Sigmoid colon (tissue), 7 donors: Measurements from ENCODE around the gene SESN3. TPM values are rescaled to one million over a fixed set of nuclear protein-coding genes. Genes with fewer than 3 reads are reported as not detected.

Source experiments
- DNase-seq: peaks from one replicate; pipeline ENCODE4 v3.0.0-alpha.2; 2019
- H3K27ac ChIP-seq, 4 donors: fragments of 200-600 bp; sonication (generic); one replicate each; pipeline ENCODE4 v1.5.1; 2016 to 2019; ENCODE audit warnings: mild to moderate bottlenecking in 1 of 4
- H3K27me3 ChIP-seq, 3 donors: fragments of 200-600 bp; sonication (generic); one replicate each; pipeline ENCODE4 v1.5.1; 2019; ENCODE audit warnings: mild to moderate bottlenecking in 1 of 3
- H3K36me3 ChIP-seq, 4 donors: fragments of 200-600 bp; sonication (generic); one replicate each; pipeline ENCODE4 v1.5.1; 2016 to 2019
- H3K4me1 ChIP-seq, 4 donors: fragments of 200-600 bp; sonication (generic); one replicate each; pipeline ENCODE4 v1.5.1; 2017 to 2019
- H3K4me3 ChIP-seq, 4 donors: fragments of 200-600 bp; sonication (generic); one replicate each; pipeline ENCODE4 v1.5.1; 2017 to 2019; ENCODE audit warnings: mild to moderate bottlenecking in 2 of 4, moderate library complexity in 1 of 4
- H3K9me3 ChIP-seq, 4 donors: fragments of 200-600 bp in 3 of 4; sonication (generic) in 3 of 4; one replicate each; pipeline versions ENCODE4 v1.5.1 to v1.6.1; 2013 to 2019
- EP300 ChIP-seq, 4 donors: sonication (generic); formaldehyde crosslinking; IDR thresholded peaks; one replicate each; pipeline ENCODE4 v1.6.1; 2017; ENCODE audit warnings: antibody characterized with exemption in 4 of 4
- POLR2A ChIP-seq, 2 donors: fragments of 450-650 bp; IDR thresholded peaks; one replicate each; pipeline ENCODE4 v1.6.1; 2016; ENCODE audit warnings: antibody characterized with exemption in 2 of 2, mild to moderate bottlenecking in 2 of 2, moderate library complexity in 2 of 2
- POLR2AphosphoS5 ChIP-seq, 4 donors: sonication (generic); formaldehyde crosslinking; IDR thresholded peaks; one replicate each; pipeline ENCODE4 v1.6.1; 2017; ENCODE audit warnings: antibody characterized with exemption in 4 of 4
- WGBS, 2 donors: extraction: QIAGEN DNeasy Blood & Tissue Kit; methylation state at CpG; one replicate each; pipeline ENCODE4 v1.1.7; 2013; 5-methylcytosine and 5-hydroxymethylcytosine counted together
- intact Hi-C: fragments of 100-400 bp; cut with DNase I; formaldehyde crosslinking; loops from one replicate; pipeline ENCODE4 v1.15.1; 2023
- polyA plus RNA-seq, 3 donors: library from polyadenylated mRNA; stranded (reverse); fragments of 200-250 nt; gene quantifications; one replicate each; pipeline ENCODE4 v1.2.3, GENCODE V29; 2013
- total RNA-seq, 4 donors: library from RNA; depleted of rRNA; stranded (reverse); fragments of >200 nt; gene quantifications; one replicate each; pipeline ENCODE4 v1.1.0, GENCODE V29; 2016
- TF ChIP-seq, protein P1 (sequence below), 4 experiments: fragments of 450-650 bp in 3 of 4; fragments of 200-600 bp in 1 of 4; IDR thresholded peaks; one replicate each; pipeline ENCODE4 v1.5.1; 2016 to 2019; ENCODE audit warnings: antibody characterized with exemption in 4 of 4, mild to moderate bottlenecking in 3 of 4, moderate library complexity in 2 of 4
- donor health status: healthy with polysubstance abuse.
- donor health status: Bipolar disorder and iron deficiency.
- donor health status: healthy.

SESN3 gene
- total and polyA plus RNA-seq, 7 donors, result 2.1 to 20.8 (median 8.7) TPM

DNA sequence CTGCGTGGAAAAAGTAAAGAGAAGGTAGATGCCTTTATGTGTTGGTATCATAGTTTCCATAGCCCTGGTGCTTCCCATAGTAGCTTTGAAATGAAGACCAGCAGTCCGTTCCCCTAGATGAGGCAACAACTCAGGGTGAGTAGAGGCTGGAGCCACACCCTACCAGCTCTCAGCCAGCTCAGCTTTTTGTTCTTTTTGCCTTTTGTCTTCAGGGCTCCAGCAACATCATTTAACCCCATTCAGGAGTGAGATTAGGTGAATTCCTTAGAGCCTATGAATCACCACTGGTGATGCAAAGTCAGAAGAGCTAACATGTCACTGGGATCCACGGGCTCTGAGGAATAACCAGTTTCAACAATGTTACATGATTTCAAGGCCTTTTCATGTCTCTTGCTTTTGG lies 14.0 kb upstream of the SESN3 start:
- WGBS, 2 donors, result 49 to 52% methylated on average over 3 of the region's 3 CpGs
- intact Hi-C loops, result no loop called here
- no peaks in the 10 kb centered on the region for H3K4me1 ChIP-seq

DNA sequence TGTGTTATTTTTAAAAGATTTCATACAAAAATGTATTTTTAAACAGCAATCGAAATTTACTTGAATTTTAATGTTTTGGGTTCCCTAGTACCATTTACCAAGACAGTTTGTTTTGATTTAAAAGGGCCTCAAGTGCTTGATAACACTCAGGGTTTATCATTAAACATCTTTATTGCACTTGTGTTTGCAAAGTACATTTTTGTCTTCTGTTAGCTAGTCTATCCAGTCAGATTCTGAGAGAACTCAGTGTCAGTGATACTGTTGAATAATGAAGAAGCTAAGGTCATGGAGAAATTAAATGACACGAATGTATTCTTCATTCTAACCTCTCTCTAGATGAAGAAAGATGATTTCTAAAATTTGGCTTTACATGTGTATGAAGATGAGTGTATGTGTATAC lies 12.7 kb upstream of the SESN3 start:
- Histone ChIP-seq H3K4me3 (no peak overlapping the region), H3K9me3 (no peaks in the 10 kb centered on the region), H3K36me3 (no peaks in the 10 kb centered on the region), H3K4me1 (no peaks in the 10 kb centered on the region), H3K27me3 (no peaks in the 10 kb centered on the region), H3K27ac (no peak overlapping the region)
- WGBS, 2 donors, result 17 to 63% methylated on average over 2 of the region's 2 CpGs
- no peak for DNase-seq
- intact Hi-C loops, result no loop called here
- no peak for TF ChIP-seq EP300 (IDR thresholded peaks at IDR 0.05)
- TF ChIP-seq, protein P1, sequence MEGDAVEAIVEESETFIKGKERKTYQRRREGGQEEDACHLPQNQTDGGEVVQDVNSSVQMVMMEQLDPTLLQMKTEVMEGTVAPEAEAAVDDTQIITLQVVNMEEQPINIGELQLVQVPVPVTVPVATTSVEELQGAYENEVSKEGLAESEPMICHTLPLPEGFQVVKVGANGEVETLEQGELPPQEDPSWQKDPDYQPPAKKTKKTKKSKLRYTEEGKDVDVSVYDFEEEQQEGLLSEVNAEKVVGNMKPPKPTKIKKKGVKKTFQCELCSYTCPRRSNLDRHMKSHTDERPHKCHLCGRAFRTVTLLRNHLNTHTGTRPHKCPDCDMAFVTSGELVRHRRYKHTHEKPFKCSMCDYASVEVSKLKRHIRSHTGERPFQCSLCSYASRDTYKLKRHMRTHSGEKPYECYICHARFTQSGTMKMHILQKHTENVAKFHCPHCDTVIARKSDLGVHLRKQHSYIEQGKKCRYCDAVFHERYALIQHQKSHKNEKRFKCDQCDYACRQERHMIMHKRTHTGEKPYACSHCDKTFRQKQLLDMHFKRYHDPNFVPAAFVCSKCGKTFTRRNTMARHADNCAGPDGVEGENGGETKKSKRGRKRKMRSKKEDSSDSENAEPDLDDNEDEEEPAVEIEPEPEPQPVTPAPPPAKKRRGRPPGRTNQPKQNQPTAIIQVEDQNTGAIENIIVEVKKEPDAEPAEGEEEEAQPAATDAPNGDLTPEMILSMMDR (IDR thresholded peaks at IDR 0.05), result no peak

More for the DNA sequence above, 14.0 kb upstream of the SESN3 start:
- no peaks in the 10 kb centered on the region for H3K9me3 ChIP-seq
- no peak overlapping the region for H3K4me3 ChIP-seq
- H3K27ac ChIP-seq, result no peak overlapping the region
- TF ChIP-seq POLR2AphosphoS5 (IDR thresholded peaks at IDR 0.05), result no peak
- TF ChIP-seq EP300 (IDR thresholded peaks at IDR 0.05), result no peak
- TF ChIP-seq, protein P1 (IDR thresholded peaks at IDR 0.05), result no peak
- H3K36me3 ChIP-seq, result no peaks in the 10 kb centered on the region
- DNase-seq, result no peak
- no peaks in the 10 kb centered on the region for H3K27me3 ChIP-seq

DNA sequence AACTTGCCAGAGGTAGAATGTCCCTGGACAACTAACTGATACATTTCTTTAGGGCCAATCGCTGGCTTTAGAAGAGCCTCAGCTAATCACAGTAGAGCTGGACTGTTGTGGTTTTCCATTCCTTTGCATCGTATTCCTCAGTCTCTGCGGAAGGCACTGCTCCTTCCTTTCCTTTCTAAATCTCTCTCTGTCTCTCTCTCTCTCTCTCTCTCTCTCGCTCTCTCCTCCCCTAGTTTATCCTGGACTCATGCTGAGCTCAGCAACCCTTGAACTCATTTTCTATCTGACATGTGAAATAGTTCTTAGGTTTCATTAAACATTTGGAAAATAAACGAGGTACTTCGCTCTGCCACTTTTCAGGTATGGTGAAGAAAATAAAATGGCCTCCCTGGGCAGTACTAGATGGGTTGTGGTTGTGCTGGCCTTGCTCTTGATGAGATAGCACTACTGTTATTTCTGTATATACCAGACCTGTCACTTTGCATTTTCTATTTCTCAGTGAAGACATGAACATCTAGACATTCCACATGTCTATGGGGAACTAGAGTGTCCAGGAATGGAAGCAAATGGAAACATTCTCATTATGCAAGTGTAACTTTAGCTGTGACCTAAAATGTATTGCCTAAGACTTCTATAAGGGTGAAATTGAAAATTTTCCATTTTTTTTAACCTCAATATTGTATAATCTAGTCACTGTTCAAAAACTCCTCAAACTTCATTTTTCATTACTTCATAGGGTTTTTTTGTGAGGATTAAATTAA lies 12.0 kb upstream of the SESN3 start:
- Histone ChIP-seq H3K36me3 (no peaks in the 10 kb centered on the region), H3K27ac (peak overlapping the region in 1 of 4 donors; percentile 38), H3K4me1 (no peaks in the 10 kb centered on the region), H3K27me3 (no peaks in the 10 kb centered on the region), H3K9me3 (no peaks in the 10 kb centered on the region), H3K4me3 (no peak overlapping the region)
- intact Hi-C loops, result no loop called here
- WGBS, 2 donors, result 21 to 70% methylated on average over 6 of the region's 6 CpGs
- TF ChIP-seq POLR2AphosphoS5 (IDR thresholded peaks at IDR 0.05) (no peak), EP300 (IDR thresholded peaks at IDR 0.05) (no peak), POLR2A (IDR thresholded peaks at IDR 0.05) (no peak)
- TF ChIP-seq, protein P1 (IDR thresholded peaks at IDR 0.05), result no peak
- no peak for DNase-seq

DNA sequence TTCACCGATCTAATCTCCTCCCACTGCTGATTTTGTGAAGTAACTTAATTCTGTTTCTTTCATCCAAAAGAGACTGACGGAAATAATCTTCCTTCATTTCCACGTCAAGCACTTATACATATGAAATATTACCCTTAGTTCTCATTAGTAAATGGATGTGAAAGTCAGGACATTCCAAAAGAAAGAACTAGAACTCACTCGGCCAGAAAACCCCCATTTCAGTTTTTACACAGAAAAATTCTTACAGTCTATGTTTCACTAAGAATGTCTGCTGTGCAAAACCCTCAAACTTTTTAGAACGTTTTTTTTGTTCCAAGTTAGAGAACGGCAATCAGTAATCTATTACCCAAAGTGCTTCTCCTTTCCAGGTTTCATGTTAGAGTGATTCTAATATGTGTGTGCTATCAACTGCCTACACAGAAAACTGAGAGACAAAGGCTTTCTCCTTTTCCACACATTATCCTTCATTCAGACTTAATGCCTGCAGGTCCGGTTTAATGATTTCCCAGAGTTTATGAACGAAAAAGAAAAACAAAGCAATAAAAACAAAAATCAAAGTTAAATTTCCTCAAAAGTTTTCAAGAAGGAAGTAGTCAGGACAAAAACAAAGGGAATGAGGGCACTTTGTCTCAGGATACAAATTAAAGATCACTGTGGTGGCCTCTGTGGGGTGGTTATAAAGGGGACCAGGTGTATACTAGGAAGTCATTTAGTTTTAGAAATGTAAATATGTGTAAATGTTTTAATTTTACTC lies 11.3 kb upstream of the SESN3 start:
- no peak for TF ChIP-seq EP300 (IDR thresholded peaks at IDR 0.05)
- TF ChIP-seq, protein P1 (IDR thresholded peaks at IDR 0.05), result no peak
- no peak for TF ChIP-seq POLR2A (IDR thresholded peaks at IDR 0.05)
- H3K27me3 ChIP-seq, result no peaks in the 10 kb centered on the region
- H3K36me3 ChIP-seq, result no peaks in the 10 kb centered on the region
- H3K4me1 ChIP-seq, result no peaks in the 10 kb centered on the region
- no peaks in the 10 kb centered on the region for H3K9me3 ChIP-seq
- 9 to 45% methylated on average over 8 of the region's 8 CpGs for WGBS, 2 donors
- peak overlapping the region in 1 of 4 donors; percentile 38 for H3K27ac ChIP-seq
- H3K4me3 ChIP-seq, result peak overlapping the region in 1 of 4 donors; percentile 3
- DNase-seq, result no peak
- intact Hi-C loops, result no loop called here
